T-helper 1 cell treated with Interleukin-12 subunit alpha and Interleukin-12 subunit beta and Interleukin-4 antibody, amounts not matched to agents 30 μg/mL and 1 μg/mL, for 36 hours (primary cell): ENCODE measurements around the gene TBC1D9B.

Experiments used
- H3K27ac Mint-ChIP-seq: one replicate; pipeline ENCODE4 v1.8.0; 2021; ENCODE audit warnings: mild to moderate bottlenecking, mixed read lengths
- H3K27me3 Mint-ChIP-seq: one replicate; pipeline ENCODE4 v1.8.0; 2021; ENCODE audit warnings: low read depth, mixed read lengths
- H3K36me3 Mint-ChIP-seq: one replicate; pipeline ENCODE4 v1.8.0; 2021; ENCODE audit warnings: low read depth, mixed read lengths
- H3K4me1 Mint-ChIP-seq: one replicate; pipeline ENCODE4 v1.8.0; 2021; ENCODE audit warnings: low read depth, mixed read lengths
- H3K4me3 Mint-ChIP-seq: one replicate; pipeline ENCODE4 v1.8.0; 2021; ENCODE audit warnings: mild to moderate bottlenecking, moderate library complexity, mixed read lengths
- H3K9me3 Mint-ChIP-seq: one replicate; pipeline ENCODE4 v1.8.0; 2021; ENCODE audit warnings: mixed read lengths

Gene TBC1D9B

DNA sequence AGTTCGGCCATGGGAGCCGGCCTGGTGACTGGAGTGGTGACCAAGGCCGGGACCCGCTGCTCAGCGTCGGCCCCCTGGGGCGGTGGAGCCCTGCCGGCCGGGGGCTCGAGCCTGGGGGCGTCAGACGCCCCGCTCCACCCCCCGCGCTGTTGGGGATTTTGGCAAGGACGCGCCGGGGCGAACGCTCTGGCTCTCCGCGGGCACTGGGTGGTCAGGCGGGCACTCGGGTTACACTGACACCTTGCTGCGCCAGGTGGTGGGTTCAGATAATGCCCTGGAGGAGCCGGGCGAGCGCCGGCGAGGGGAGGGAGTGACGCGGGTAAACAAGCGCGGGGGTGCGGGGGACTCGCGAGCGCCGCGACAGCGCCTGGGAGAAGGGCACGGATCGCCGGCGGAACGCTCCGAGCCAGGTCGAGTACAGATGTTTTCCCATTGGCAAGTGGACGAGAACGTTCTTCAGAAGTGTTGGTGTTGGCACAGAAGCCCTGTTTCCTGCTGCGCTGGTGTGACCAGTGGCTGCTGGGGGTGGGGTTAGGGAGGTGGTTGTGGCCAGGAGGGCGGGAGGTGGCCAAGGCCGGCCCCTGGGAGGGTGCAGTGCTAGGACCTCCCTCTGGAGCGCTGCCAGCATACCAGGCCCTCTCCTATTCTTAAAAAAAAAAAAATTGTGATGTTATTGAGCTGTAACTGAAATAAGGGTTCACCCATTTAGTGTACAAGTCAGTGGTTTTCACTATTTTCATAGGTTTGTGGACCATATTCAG, 86.2 kb downstream of the TBC1D9B start:
- peak overlapping the region; percentile 89 for H3K4me3 Mint-ChIP-seq
- peak overlapping the region; percentile 93 for H3K27ac Mint-ChIP-seq
- no peaks in the 10 kb centered on the region for H3K9me3 Mint-ChIP-seq
- H3K27me3 Mint-ChIP-seq: no peaks in the 10 kb centered on the region
- peaks cover 37% of the 10 kb centered on the region for H3K36me3 Mint-ChIP-seq
- peaks cover 36% of the 10 kb centered on the region for H3K4me1 Mint-ChIP-seq

DNA sequence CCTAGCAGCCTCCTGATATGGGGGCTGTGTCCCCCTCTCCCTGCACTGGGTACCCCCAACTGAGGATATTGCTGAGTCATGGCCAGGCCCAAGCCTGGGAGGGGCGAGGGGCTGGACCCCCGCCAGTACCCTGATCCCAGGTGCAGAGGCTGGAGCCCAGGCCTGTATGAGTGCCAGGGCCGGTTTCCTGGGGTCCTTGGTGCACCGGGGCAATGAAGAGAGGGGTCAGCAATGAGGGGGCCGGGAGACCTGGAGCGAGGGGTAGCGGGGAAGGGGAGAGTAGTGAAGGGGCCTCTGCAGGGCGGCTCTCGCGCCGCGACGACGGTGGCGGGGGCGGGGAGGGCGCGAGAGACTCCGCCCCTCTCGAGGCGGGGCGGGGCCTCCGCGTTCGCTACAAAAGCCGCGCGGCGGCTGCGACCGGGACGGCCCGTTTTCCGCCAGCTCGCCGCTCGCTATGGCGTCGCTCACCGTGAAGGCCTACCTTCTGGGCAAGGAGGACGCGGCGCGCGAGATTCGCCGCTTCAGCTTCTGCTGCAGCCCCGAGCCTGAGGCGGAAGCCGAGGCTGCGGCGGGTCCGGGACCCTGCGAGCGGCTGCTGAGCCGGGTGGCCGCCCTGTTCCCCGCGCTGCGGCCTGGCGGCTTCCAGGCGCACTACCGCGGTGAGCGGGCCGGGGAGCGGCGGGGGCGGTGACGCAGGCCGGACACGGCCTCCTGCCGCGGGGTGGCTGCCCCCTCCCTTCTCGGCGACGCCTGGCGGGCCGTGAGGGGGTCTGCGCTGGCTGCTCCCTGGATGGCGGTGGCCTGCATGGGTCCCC, 87.0 kb downstream of the TBC1D9B start, which contains the start of gene SQSTM1:
TSS of gene SQSTM1 (plus strand) at position 423 of the 815 bp plus-strand sequence. CDS start at position 455, 32 bp downstream.
- Mint-ChIP-seq H3K27ac (peak within 1 kb of the TSS; percentile 95), H3K36me3 (peaks cover 32% of the 10 kb centered on the region), H3K4me3 (peak within 1 kb of the TSS; percentile 89)

DNA sequence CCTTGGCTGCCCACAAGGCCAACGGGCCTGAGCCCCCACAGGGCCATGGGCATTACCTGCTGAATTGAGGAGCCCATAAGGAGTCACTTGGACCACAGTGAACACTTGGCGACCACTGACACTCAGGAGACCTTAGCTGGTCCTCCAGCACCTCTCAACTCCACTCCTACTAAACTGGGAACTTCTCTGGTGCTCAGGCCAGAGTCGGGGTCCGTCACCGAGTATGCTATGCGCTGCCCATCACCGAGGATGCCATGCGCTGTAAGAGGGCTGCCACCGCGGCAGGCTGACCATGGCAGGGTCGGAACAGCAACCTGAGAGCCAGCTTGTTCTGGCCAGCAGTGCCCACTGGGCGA, 87.6 kb downstream of the TBC1D9B start:
- peak overlapping the region; percentile 75 for H3K4me3 Mint-ChIP-seq
- H3K9me3 Mint-ChIP-seq: no peaks in the 10 kb centered on the region
- H3K27ac Mint-ChIP-seq: peak overlapping the region; percentile 95
- peaks cover 29% of the 10 kb centered on the region for H3K36me3 Mint-ChIP-seq
- peaks cover 39% of the 10 kb centered on the region for H3K4me1 Mint-ChIP-seq
- H3K27me3 Mint-ChIP-seq: no peaks in the 10 kb centered on the region

More for the DNA sequence above, 87.0 kb downstream of the TBC1D9B start, which contains the start of gene SQSTM1:
- Mint-ChIP-seq H3K4me1 (peaks cover 37% of the 10 kb centered on the region), H3K27me3 (no peaks in the 10 kb centered on the region), H3K9me3 (no peaks in the 10 kb centered on the region)

DNA sequence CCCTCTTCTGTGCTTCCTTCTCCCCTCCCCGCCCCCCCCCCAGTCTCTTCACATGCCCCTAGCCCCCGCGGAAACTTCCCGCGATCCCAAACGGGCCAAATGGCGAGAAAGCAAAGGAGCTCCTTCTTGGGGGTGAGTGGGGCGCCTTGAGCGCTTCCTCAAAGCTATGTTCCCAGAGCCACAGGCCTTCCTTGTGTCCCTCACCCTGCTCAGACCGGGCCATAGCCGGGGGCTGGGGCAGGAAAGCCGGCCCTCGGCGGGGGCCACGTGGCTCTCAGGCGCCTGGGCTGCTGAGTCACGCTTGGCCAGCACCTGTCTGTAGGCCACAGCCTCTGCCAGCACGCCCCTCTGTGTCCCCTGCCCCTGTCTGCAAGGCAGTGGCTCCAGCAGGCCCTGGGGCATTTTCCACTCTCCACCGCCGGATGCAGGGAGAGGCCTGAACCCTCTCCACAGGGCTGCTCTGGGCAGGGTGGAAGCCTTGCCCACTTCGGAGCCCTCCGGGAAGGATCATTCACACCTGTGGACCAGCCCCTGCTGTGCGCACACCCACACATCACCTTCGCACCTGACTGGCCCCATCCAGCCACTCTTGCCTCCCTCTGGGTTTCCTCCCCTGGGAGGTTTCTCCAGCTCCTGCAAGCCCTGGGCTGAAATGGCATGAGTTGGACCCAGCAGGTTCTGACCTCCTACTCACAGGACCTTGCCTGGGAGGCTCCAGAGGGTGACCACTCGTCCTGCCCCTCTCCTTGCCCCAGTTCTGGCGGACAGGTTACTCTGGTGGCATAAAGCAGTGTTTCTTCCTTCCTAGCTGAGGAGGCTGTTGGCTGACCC, 88.2 kb downstream of the TBC1D9B start:
- Mint-ChIP-seq H3K4me1 (peaks cover 37% of the 10 kb centered on the region), H3K36me3 (peaks cover 23% of the 10 kb centered on the region), H3K27ac (peak overlapping the region; percentile 95), H3K9me3 (no peaks in the 10 kb centered on the region), H3K4me3 (peak overlapping the region; percentile 75), H3K27me3 (no peaks in the 10 kb centered on the region)

DNA sequence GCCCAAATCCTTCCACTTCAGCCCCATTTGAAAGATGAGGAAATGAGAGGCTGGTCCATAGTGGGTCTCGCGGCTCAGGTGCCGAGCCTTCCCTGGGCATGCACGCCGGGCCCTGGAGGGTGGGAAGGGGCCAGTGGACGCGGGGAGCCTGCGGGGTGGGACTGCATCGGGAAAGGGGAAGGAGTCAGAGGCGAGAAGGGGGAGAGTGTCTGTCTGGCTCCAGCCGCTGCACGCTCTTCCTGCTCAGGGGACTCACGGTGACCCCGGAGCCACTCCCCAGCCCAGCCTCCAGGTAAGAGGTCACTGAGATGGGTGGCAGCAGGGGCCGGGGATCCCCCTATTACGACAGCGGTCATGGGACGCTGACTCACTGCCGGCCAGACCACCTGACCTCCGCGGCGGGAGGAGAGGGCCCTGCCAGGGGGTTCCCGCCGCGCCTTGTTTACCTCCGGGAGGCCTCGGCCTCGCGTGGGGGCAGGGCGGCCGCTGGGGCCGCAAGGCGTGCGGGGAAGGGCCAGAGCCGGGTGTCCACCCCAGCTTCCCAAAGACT, 88.9 kb downstream of the TBC1D9B start:
- Mint-ChIP-seq H3K9me3 (no peaks in the 10 kb centered on the region), H3K4me3 (peak overlapping the region; percentile 66), H3K27ac (peak overlapping the region; percentile 90)

DNA sequence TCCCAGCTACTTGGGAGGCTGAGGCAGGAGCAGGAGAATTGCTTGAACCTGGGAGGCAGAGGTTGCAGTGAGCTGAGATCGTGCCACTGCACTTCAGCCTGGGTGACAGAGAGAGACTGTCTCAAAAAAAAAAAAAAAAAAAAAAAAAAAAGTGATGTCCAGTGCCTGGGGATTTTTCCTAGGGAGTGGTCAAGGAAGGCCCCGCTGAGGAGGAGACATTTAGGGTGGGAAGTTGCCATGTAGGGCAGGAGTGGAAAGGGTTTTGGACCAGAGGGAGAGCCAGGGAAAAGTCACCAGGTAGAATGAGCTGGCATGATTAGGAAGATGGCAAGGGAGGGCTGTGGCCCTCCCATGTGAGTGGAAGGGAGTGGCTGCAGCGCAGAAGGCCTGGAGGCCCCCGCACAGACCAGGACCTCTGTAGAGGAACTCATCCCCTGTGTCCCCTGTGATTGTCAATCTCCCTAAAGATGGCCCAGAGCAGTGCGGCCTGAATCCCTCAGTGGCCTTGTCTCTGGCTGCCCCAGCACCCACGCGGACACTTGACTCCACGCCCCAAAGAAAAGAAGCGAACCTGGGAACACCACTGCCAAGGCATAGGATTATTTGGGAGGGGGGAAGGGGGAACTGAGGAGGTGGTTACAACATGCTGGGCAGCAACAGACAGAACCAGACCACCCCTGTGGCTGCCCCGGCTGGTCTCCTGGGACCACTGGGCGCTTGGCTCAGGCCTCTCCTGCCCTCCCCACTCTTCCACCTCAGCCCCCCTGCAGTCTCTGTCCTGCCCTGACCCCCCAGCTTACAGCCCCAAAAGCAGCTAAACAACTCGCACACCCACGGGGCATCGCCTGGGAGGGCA, 89.6 kb downstream of the TBC1D9B start:
- no peaks in the 10 kb centered on the region for H3K27me3 Mint-ChIP-seq
- H3K4me1 Mint-ChIP-seq: peaks cover 33% of the 10 kb centered on the region
- H3K27ac Mint-ChIP-seq: peak overlapping the region; percentile 90
- peaks cover 19% of the 10 kb centered on the region for H3K36me3 Mint-ChIP-seq
- H3K9me3 Mint-ChIP-seq: no peaks in the 10 kb centered on the region
- H3K4me3 Mint-ChIP-seq: peak overlapping the region; percentile 69

More for the DNA sequence above, 88.9 kb downstream of the TBC1D9B start:
- H3K27me3 Mint-ChIP-seq: no peaks in the 10 kb centered on the region
- peaks cover 36% of the 10 kb centered on the region for H3K4me1 Mint-ChIP-seq
- peaks cover 19% of the 10 kb centered on the region for H3K36me3 Mint-ChIP-seq

DNA sequence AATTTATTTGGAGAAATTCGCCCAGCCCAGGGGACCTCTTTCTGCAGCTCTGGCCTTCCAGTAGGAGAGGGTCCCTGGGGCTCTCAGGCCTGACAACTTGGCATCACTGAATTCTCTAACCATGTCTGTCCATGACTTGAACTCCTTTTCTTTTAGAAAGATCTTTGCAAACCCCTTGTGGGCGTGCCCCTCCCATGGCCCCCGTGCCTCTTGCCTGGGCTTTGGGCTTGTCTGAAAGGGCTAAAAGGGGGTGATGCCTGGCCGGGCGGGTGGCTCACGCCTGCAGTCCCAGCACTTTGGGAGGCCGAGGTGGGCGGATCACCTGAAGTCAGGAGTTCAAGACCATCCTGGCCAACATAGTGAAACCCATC, 90.2 kb downstream of the TBC1D9B start:
- Mint-ChIP-seq H3K27ac (no peak overlapping the region), H3K4me1 (peaks cover 31% of the 10 kb centered on the region), H3K4me3 (peak overlapping the region; percentile 69), H3K27me3 (no peaks in the 10 kb centered on the region), H3K36me3 (peaks cover 20% of the 10 kb centered on the region), H3K9me3 (no peaks in the 10 kb centered on the region)

DNA sequence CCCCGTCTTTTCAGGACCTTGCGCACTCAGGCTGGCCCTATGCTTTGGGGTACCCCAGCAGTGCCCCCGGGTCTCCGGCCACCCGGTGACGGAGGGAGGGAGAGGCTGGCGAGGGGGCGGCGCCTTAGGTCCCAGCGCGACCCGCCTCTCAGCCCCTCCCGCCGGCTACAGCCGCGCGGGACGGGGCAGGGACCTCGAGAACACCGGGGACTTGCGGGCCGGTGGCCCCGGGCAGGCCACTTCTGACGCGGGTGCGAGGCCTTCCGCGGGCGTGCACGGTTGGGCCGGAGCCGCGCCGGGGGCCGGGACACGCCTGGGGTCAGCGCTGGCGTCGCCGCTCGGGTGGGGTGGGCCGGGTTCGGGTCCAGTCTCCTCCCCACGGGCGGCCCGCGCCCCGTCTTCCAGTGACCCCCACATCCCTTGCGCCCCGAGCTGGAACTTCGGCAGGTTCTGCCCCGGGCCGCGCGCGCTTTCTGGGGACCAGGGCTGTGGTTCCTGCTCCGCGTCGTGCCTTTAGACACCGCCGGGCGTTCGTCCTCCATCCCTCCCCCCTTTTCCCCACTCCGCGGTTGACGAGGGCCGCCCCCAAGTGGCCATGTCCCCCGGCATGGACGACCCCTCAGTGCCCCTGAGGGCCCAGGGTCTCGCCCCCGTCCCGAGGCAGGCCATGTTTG, 90.8 kb downstream of the TBC1D9B start:
- Mint-ChIP-seq H3K4me1 (peaks cover 26% of the 10 kb centered on the region), H3K27me3 (no peaks in the 10 kb centered on the region), H3K36me3 (peaks cover 18% of the 10 kb centered on the region), H3K9me3 (no peaks in the 10 kb centered on the region), H3K27ac (no peak overlapping the region), H3K4me3 (no peak overlapping the region)

DNA sequence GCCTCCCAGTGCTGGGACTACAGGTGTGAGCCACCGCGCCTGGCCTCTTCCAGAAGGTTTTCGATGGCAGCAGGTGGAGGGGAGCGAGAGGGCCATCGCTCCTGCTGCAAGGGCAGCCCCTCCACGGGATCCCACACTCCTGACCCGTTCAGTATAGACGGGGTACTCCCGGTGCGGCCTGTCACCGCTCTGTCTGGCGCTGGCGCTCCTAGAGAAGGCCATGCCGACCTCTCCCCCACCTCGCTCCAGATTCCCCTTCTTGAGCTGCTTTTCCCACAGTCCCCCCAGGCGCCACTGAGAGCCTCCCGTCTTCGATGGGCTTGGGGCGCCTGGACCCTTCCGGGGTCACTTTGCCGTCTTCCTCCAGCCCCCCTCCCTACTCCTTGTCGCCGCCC, 91.3 kb downstream of the TBC1D9B start:
- Mint-ChIP-seq H3K27ac (no peak overlapping the region), H3K27me3 (no peaks in the 10 kb centered on the region), H3K4me1 (peaks cover 22% of the 10 kb centered on the region), H3K4me3 (no peak overlapping the region), H3K9me3 (no peaks in the 10 kb centered on the region), H3K36me3 (peaks cover 18% of the 10 kb centered on the region)

DNA sequence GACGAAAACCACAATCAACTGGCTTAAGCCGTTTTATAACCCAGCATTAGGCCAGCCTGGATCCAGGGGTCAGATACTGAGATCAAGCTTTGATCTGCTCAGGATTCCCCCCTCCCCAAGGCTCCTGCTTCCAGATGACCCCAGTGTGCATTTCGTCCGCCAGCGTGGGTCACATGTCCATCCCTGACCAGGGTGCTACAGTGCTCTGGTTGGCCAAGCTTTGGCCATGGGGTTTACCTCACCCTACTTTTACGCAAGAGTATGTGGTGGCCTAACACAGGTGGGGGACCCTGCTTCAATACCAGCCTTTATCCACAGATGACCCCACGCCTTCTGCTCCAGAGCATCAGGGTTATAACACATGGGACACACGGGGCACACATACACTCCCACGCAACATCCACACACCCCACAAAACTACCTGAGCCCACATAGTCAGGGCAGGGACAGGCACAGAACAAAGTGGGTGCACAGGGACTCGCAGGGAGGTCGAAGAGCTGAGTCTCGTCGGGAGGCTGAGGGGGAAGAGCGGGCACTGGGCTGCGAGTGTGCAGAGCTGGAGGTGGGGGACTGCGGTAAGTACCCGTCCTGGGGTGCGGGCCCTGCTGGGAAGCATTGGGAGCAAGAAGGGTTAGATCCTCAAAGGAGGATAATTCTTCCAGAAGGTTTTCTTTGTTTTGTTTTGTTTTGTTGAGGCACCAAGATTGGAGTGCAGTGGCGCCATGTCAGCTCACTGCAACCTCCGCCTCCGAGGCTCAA, 92.0 kb downstream of the TBC1D9B start:
- Mint-ChIP-seq H3K27ac (peak overlapping the region; percentile 6), H3K4me3 (peak overlapping the region; percentile 4), H3K36me3 (peaks cover 18% of the 10 kb centered on the region), H3K9me3 (no peaks in the 10 kb centered on the region), H3K27me3 (no peaks in the 10 kb centered on the region), H3K4me1 (peaks cover 22% of the 10 kb centered on the region)

DNA sequence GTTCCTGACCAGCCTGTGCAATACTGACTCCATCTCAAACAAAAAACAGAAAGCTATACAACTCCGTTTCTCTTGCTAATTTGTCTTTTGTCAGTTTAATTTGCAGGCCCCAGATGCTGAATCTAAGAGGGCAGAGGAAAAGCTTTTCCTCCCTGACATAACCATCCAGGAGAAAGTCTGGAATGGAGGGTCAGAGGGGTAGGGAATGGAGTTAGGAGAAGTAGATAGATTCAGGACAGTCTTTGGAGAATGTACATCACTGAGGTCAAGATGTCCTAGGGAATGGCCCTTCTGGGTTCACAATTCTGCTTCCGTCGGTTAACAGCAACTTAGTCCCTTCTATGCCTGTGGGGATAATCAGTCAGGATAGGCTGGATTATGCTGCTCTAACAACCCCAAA, 93.6 kb downstream of the TBC1D9B start:
- peaks cover 14% of the 10 kb centered on the region for H3K4me1 Mint-ChIP-seq
- H3K36me3 Mint-ChIP-seq: peaks cover 18% of the 10 kb centered on the region
- H3K27me3 Mint-ChIP-seq: no peaks in the 10 kb centered on the region
- H3K27ac Mint-ChIP-seq: no peak overlapping the region
- H3K9me3 Mint-ChIP-seq: no peaks in the 10 kb centered on the region
- no peak overlapping the region for H3K4me3 Mint-ChIP-seq

DNA sequence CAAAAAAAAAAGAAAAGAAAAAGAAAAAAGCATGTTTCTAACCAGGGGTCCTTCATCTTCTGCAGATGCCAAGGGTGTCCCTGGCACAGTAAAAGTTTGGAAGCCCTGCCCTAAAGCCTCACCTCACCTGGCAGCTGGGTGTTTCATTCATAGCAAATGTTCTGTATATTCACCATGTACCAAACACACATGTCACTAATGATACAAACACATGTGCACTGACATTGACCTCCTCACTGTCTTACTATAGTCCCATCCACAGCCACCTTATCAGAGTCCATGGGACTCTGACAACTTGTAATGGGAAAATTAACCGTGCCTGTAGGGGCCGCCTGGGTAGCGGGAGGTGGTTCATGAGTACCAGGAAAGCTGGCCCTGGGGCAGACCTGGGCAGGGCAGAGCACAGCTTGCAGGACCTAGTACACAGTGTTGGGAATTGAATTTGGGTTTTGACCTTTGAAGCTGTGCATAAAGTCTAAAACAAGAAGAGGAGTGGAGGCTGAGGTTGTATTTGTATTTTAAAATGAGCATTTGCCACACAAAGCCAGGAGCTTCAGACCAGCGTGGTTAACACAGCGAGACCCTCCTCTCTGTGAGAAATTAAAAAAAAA, 94.6 kb downstream of the TBC1D9B start:
- H3K4me3 Mint-ChIP-seq: no peak overlapping the region
- H3K27ac Mint-ChIP-seq: no peak overlapping the region
- no peaks in the 10 kb centered on the region for H3K9me3 Mint-ChIP-seq
- H3K27me3 Mint-ChIP-seq: no peaks in the 10 kb centered on the region
- H3K36me3 Mint-ChIP-seq: peaks cover 18% of the 10 kb centered on the region
- H3K4me1 Mint-ChIP-seq: peaks cover 7% of the 10 kb centered on the region
